H1 (cell line): ENCODE results near the gene YPEL2. TPM values are rescaled to one million over a fixed set of nuclear protein-coding genes. Genes with fewer than 3 reads are reported as not detected.

Source experiments
- CTCF ChIA-PET: fragments of 300-600 bp; sonication (Branson Sonifier 250); formaldehyde crosslinking; loops from one replicate; lab custom pipeline; 2021; ENCODE audit not compliant: partially characterized antibody; lab: Charles Lee
- POLR2A ChIA-PET: fragments of 300-600 bp; sonication (Branson Sonifier 250); formaldehyde crosslinking; loops from one replicate; lab custom pipeline; 2021; ENCODE audit warnings: inconsistent platforms; ENCODE audit not compliant: partially characterized antibody; lab: Charles Lee
- DNase-seq, 2 experiments: peaks; one replicate each; pipeline versions ENCODE4 v3.0.0 to v3.0.0-alpha.2; 2010 to 2022; ENCODE audit warnings: low spot score in 2 of 2, low read depth in 1 of 2, mixed read lengths in 1 of 2
- FAIRE-seq: peaks from 2 replicates; lab custom pipeline; 2011; peaks lifted over from hg19 to GRCh38; lab: Jason Lieb, UNC
- H2AFZ ChIP-seq: 2 replicates; pipeline ENCODE4 v1.8.1; 2012; ENCODE audit warnings: low read length, inconsistent platforms
- H2AK5ac ChIP-seq: 2 replicates; pipeline ENCODE4 v1.6.1; 2013; ENCODE audit warnings: low read depth, low read length
- H2BK120ac ChIP-seq: replicated peaks from 2 replicates; pipeline ENCODE3; 2013; ENCODE audit warnings: low read depth, low read length, inconsistent platforms
- H2BK12ac ChIP-seq: 2 replicates; pipeline ENCODE4 v1.6.1; 2013; ENCODE audit warnings: low read depth, low read length
- H2BK15ac ChIP-seq: 2 replicates; pipeline ENCODE4 v1.6.1; 2013; ENCODE audit warnings: low read length
- H2BK20ac ChIP-seq: 2 replicates; pipeline ENCODE4 v1.6.1; 2013; ENCODE audit warnings: low read length
- H2BK5ac ChIP-seq: 2 replicates; pipeline ENCODE4 v1.6.1; 2013; ENCODE audit warnings: low read depth, low read length
- H3K14ac ChIP-seq: 2 replicates; pipeline ENCODE4 v1.6.1; 2013; ENCODE audit warnings: inconsistent platforms; ENCODE audit not compliant: insufficient read length
- H3K18ac ChIP-seq: 2 replicates; pipeline ENCODE4 v1.6.1; 2013; ENCODE audit warnings: low read length; ENCODE audit errors: extremely low read depth
- H3K23ac ChIP-seq: 2 replicates; pipeline ENCODE4 v1.6.1; 2013; ENCODE audit warnings: inconsistent platforms; ENCODE audit not compliant: insufficient read length
- H3K23me2 ChIP-seq: 2 replicates; pipeline ENCODE4 v1.6.1; 2013; ENCODE audit warnings: low read depth, low read length
- H3K27ac ChIP-seq: 2 replicates; pipeline ENCODE4 v1.6.1; 2011; ENCODE audit warnings: low read depth, low read length, inconsistent platforms
- H3K27me3 ChIP-seq, 4 experiments: replicated peaks in 1 of 4; 1 replicate in 1 of 4; 2 replicates in 3 of 4; pipeline versions ENCODE4 v1.6.1 to v1.8.1; 2011 to 2013; ENCODE audit warnings: low read length in 3 of 4, mild to moderate bottlenecking in 3 of 4, inconsistent platforms in 2 of 4, mixed read lengths in 2 of 4, moderate library complexity in 1 of 4; ENCODE audit not compliant: control insufficient read depth in 3 of 4, insufficient read depth in 3 of 4; ENCODE audit errors: extremely low read depth in 1 of 4
- H3K36me3 ChIP-seq, 4 experiments: 2 replicates each; pipeline versions ENCODE4 v1.6.1 to v1.8.1; 2011 to 2013; ENCODE audit warnings: mild to moderate bottlenecking in 4 of 4, low read length in 3 of 4, moderate library complexity in 2 of 4, control low read depth in 1 of 4, inconsistent platforms in 1 of 4; ENCODE audit not compliant: insufficient read depth in 4 of 4, control insufficient read depth in 2 of 4
- H3K4ac ChIP-seq: replicated peaks from 2 replicates; pipeline ENCODE3; 2013; ENCODE audit warnings: low read length, low read depth, mixed read lengths, inconsistent platforms; ENCODE audit not compliant: insufficient read length
- H3K4me1 ChIP-seq, 4 experiments: replicated peaks in 1 of 4; 1 replicate in 1 of 4; 2 replicates in 3 of 4; pipeline versions ENCODE4 v1.6.1 to v1.8.1; 2011 to 2013; ENCODE audit warnings: low read length in 3 of 4, inconsistent platforms in 2 of 4, mixed read lengths in 1 of 4; ENCODE audit not compliant: insufficient read depth in 4 of 4, control insufficient read depth in 3 of 4
- H3K4me2 ChIP-seq, 2 experiments: 2 replicates each; pipeline versions ENCODE4 v1.6.1 to v1.8.1; 2011 to 2013; ENCODE audit warnings: low read depth in 2 of 2, low read length in 2 of 2, control low read depth in 1 of 2, inconsistent platforms in 1 of 2, mild to moderate bottlenecking in 1 of 2; ENCODE audit not compliant: insufficient read depth in 1 of 2
- H3K4me3 ChIP-seq, 4 experiments: fragments of 200-600, 300-600 bp in 1 of 4; sonication (generic), shearing (Covaris generic), sonication (Bioruptor Twin) in 1 of 4; 2 replicates each; pipeline versions ENCODE4 v1.5.1 to v1.8.1; 2011 to 2016; ENCODE audit warnings: low read length in 4 of 4, low read depth in 3 of 4, control low read depth in 2 of 4, inconsistent platforms in 2 of 4, mild to moderate bottlenecking in 2 of 4, mixed read lengths in 1 of 4, moderate library complexity in 1 of 4; ENCODE audit not compliant: insufficient read depth in 2 of 4; ENCODE audit errors: extremely low read depth in 1 of 4
- H3K56ac ChIP-seq: replicated peaks from 2 replicates; pipeline ENCODE3; 2013; ENCODE audit warnings: low read depth, mild to moderate bottlenecking, mixed read lengths, low read length, inconsistent platforms; ENCODE audit not compliant: insufficient read length
- H3K79me1 ChIP-seq: 2 replicates; pipeline ENCODE4 v1.6.1; 2013; ENCODE audit warnings: low read depth, low read length, control low read depth
- H3K79me2 ChIP-seq, 2 experiments: 2 replicates each; pipeline versions ENCODE4 v1.6.1 to v1.8.1; 2012 to 2013; ENCODE audit warnings: low read length in 2 of 2, mild to moderate bottlenecking in 2 of 2, inconsistent platforms in 1 of 2; ENCODE audit not compliant: insufficient read depth in 2 of 2, control insufficient read depth in 1 of 2
- H3K9ac ChIP-seq, 4 experiments: replicated peaks in 1 of 4; 1 replicate in 1 of 4; 2 replicates in 3 of 4; pipeline versions ENCODE4 v1.6.1 to v1.8.1; 2011 to 2013; ENCODE audit warnings: low read depth in 3 of 4, low read length in 3 of 4, control low read depth in 2 of 4, mild to moderate bottlenecking in 2 of 4, moderate library complexity in 2 of 4, inconsistent platforms in 1 of 4; ENCODE audit errors: extremely low read depth in 1 of 4
- H3K9me3 ChIP-seq, 2 experiments: 2 replicates each; pipeline versions ENCODE4 v1.6.1 to v1.8.1; 2012 to 2013; ENCODE audit warnings: mild to moderate bottlenecking in 2 of 2, moderate library complexity in 2 of 2, control low read depth in 1 of 2, inconsistent platforms in 1 of 2, low read depth in 1 of 2, low read length in 1 of 2, mixed read lengths in 1 of 2; ENCODE audit not compliant: insufficient read depth in 2 of 2
- H4K20me1 ChIP-seq, 2 experiments: replicated peaks in 1 of 2; 2 replicates each; pipeline versions ENCODE3 to v1.8.1; 2011 to 2013; ENCODE audit warnings: inconsistent platforms in 2 of 2, low read length in 2 of 2, mild to moderate bottlenecking in 1 of 2; ENCODE audit not compliant: insufficient read depth in 2 of 2, control insufficient read depth in 1 of 2
- H4K5ac ChIP-seq: 2 replicates; pipeline ENCODE4 v1.6.1; 2013; ENCODE audit warnings: low read length, low read depth, mixed read lengths, inconsistent platforms; ENCODE audit not compliant: insufficient read length
- H4K8ac ChIP-seq: 2 replicates; pipeline ENCODE4 v1.8.0; 2013; ENCODE audit warnings: mild to moderate bottlenecking, moderate library complexity, low read length, inconsistent platforms; ENCODE audit not compliant: insufficient read depth; ENCODE audit errors: extremely low read depth
- H4K91ac ChIP-seq: replicated peaks from 2 replicates; pipeline ENCODE3; 2013; ENCODE audit warnings: low read length, mixed read lengths, inconsistent platforms; ENCODE audit not compliant: insufficient read length
- TAF1 ChIP-seq: IDR thresholded peaks from 2 replicates; pipeline ENCODE4 v1.6.1; 2011; ENCODE audit warnings: mild to moderate bottlenecking, low read depth, low read length
- WGBS, 2 experiments: shearing (Covaris generic) in 1 of 2; methylation state at CpG; one replicate each; pipeline versions ENCODE4 v1.1.6 to v1.1.7; 2013 to 2015; ENCODE audit warnings: low lambda C conversion rate in 2 of 2, mixed read lengths in 2 of 2, inconsistent platforms in 1 of 2, low coverage in 1 of 2, missing lambda C conversion rate in 1 of 2; ENCODE audit not compliant: insufficient replicate concordance in 2 of 2, insufficient coverage in 1 of 2, insufficient read length in 1 of 2; ENCODE audit errors: extremely low coverage in 1 of 2, missing lambda C conversion rate in 1 of 2; 5-methylcytosine and 5-hydroxymethylcytosine counted together
- polyA plus RNA-seq, 7 experiments: library from polyadenylated mRNA; depleted of rRNA in 3 of 7; stranded (reverse) in 5 of 7; unstranded in 2 of 7; fragments of >200 nt in 5 of 7; fragments of 200-250 nt in 2 of 7; gene quantifications; 1 replicate in 5 of 7; 2 replicates in 1 of 7; 4 replicates in 1 of 7; pipeline versions ENCODE4 v1.2.1 to v1.2.3, GENCODE V29; 2011 to 2013; ENCODE audit warnings: missing spikeins in 2 of 7, mixed read lengths in 2 of 7
- total RNA-seq: library from RNA; stranded (reverse); fragmentation: NEBNext Ultra II Directional; extraction: Animal tissue kit (Norgen Biotek cat#: 25700); gene quantifications from 2 replicates; pipeline ENCODE4 v1.2.1, GENCODE V29; 2021

Gene YPEL2
- total and polyA plus RNA-seq, 2 of the 8 experiments (the other 6 are each of a cell fraction or from before 2014, with no cell fraction given) = 1.6 to 3.5 TPM

DNA sequence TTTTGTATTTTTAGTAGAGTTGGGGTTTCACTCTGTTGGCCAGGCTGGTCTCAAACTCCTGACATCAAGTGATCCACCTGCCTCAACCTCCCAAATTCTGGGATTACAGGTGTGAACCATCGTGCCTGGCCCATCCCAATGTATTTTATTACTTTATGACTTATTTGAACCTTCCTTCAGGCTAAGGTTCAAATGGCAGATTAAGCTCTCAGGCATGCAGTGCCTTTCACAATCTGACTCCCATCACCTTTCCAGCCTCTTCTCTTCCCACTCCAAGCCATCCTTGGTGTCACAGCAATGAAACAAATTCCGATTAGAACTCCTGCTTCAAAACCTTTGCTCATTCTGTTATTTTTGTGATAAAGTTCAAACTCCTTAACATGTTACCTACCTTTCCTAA, 26.6 kb upstream of the YPEL2 start:
- H3K56ac ChIP-seq = no peak overlapping the region
- no peak overlapping the region for H3K9ac ChIP-seq
- H3K79me2 ChIP-seq = no peaks in the 10 kb centered on the region
- H3K36me3 ChIP-seq = no peaks in the 10 kb centered on the region
- ChIA-PET POLR2A (no interaction called here), CTCF (no interaction called here)
- no peak overlapping the region for H2BK5ac ChIP-seq
- no peaks in the 10 kb centered on the region for H3K27me3 ChIP-seq
- H3K79me1 ChIP-seq = no peaks in the 10 kb centered on the region
- 91% methylated on average over 2 of the region's 2 CpGs; no CpG with 5 or more reads in 1 of the 2 experiments for WGBS, 2 experiments
- H4K91ac ChIP-seq = no peak overlapping the region
- H3K23ac ChIP-seq = no peak overlapping the region
- H3K4me1 ChIP-seq = no peaks in the 10 kb centered on the region
- H4K8ac ChIP-seq = no peak overlapping the region
- no peak overlapping the region for H3K18ac ChIP-seq
- H3K27ac ChIP-seq = no peak overlapping the region
- no peak overlapping the region for H3K4ac ChIP-seq
- H3K23me2 ChIP-seq = 0 out of 2 replicates have a peak, but pooled peaks cover 2% of the 10 kb centered on the region
- H3K4me3 ChIP-seq = no peak overlapping the region
- H2AFZ ChIP-seq = no peak overlapping the region
- no peak for DNase-seq
- H2BK20ac ChIP-seq = no peak overlapping the region
- no peak overlapping the region for H2BK120ac ChIP-seq
- no peak overlapping the region for H2BK15ac ChIP-seq
- no peaks in the 10 kb centered on the region for H4K20me1 ChIP-seq
- no peak overlapping the region for H3K4me2 ChIP-seq
- no peak overlapping the region for H2AK5ac ChIP-seq
- TF ChIP-seq TAF1 = no peak
- TF ChIP-seq, all 59 proteins: peak for 0
- no peak overlapping the region for H4K5ac ChIP-seq
- no peak overlapping the region for H2BK12ac ChIP-seq
- H3K9me3 ChIP-seq = no peaks in the 10 kb centered on the region
- no peak for FAIRE-seq
- no peak overlapping the region for H3K14ac ChIP-seq
